Caki2 (cell line): ENCODE measurements around the gene BCL7A. TPM values are rescaled to one million over a fixed set of nuclear protein-coding genes. Genes with fewer than 3 reads are reported as not detected.
"Not testable (repeated sequence)": the region's sequence is repeated elsewhere in the genome, so short reads cannot be mapped to it uniquely, and the experiment has no call there.

Source experiments
- DNase-seq: peaks from one replicate; pipeline ENCODE4 v3.0.0-alpha.2; 2015; ENCODE audit warnings: low read depth
- in situ Hi-C: cut with HindIII; loops from 2 replicates; pipeline ENCODE4 v1.10.0; 2016; ENCODE audit warnings: low sequenced_read_pairs, low pct_unique_long_range_greater_than_20kb, mixed read lengths
- total RNA-seq: library from RNA; depleted of rRNA; stranded (reverse); fragments of >200 nt; shearing (Covaris generic); gene quantifications from 2 replicates; pipeline ENCODE4 v1.2.3, GENCODE V29; 2014; ENCODE audit warnings: low replicate concordance

The BCL7A gene
- total RNA-seq, 1 experiment from 2014 or later, result 28.8 TPM

- in situ Hi-C loops, result no loop called here
- peak; percentile 29 for DNase-seq
These were observed 982 bp downstream of the BCL7A start for GRCh38 chr12:122022393-122023338.

GRCh38 chr12:122023339-122024131, 1.9 kb downstream of the BCL7A start:
- DNase-seq, result peak; percentile 73
- in situ Hi-C loops, result no loop called here

- in situ Hi-C loops, result no loop called here
- DNase-seq, result peak; percentile 74
These were observed 2.6 kb downstream of the BCL7A start for GRCh38 chr12:122024132-122024785.

GRCh38 chr12:122026706-122027333, 5.1 kb downstream of the BCL7A start:
- no peak for DNase-seq
- in situ Hi-C loops, result no loop called here

GRCh38 chr12:122028165-122028904, 6.7 kb downstream of the BCL7A start:
- DNase-seq, result no peak
- in situ Hi-C loops, result no loop called here

- no peak for DNase-seq
- in situ Hi-C loops, result no loop called here
These were observed 7.3 kb downstream of the BCL7A start for GRCh38 chr12:122028905-122029560.

GRCh38 chr12:122029620-122030423, 8.1 kb downstream of the BCL7A start:
- in situ Hi-C loops, result no loop called here
- no peak for DNase-seq

GRCh38 chr12:122030424-122031035, 8.8 kb downstream of the BCL7A start:
- in situ Hi-C loops, result no loop called here

GRCh38 chr12:122031342-122032216, 9.9 kb downstream of the BCL7A start:
- in situ Hi-C loops, result no loop called here
- DNase-seq, result peak; percentile 27

More at GRCh38 chr12:122030424-122031035, 8.8 kb downstream of the BCL7A start:
- DNase-seq, result no peak

GRCh38 chr12:122032580-122032979, 10.9 kb downstream of the BCL7A start:
- in situ Hi-C loops, result no loop called here
- no peak for DNase-seq

- in situ Hi-C loops, result no loop called here
- DNase-seq, result no peak
These were observed 13.6 kb downstream of the BCL7A start for GRCh38 chr12:122035292-122035691.

GRCh38 chr12:122036153-122036552, 14.5 kb downstream of the BCL7A start:
- in situ Hi-C loops, result no loop called here
- no peak for DNase-seq

GRCh38 chr12:122040579-122041386, 19.1 kb downstream of the BCL7A start:
- peak; percentile 94 for DNase-seq
- in situ Hi-C loops, result no loop called here

- DNase-seq, in situ Hi-C loops: not testable (repeated sequence)
These were observed 19.8 kb downstream of the BCL7A start for GRCh38 chr12:122041458-122041857.
